ENCODE data around the gene DPEP1. TPM values are rescaled to one million over a fixed set of nuclear protein-coding genes. Genes with fewer than 3 reads are reported as not detected.

Gene DPEP1
- total and polyA plus RNA-seq, 2 experiments from 2014 or later, result 1.7 to 2.3 TPM

GRCh38 chr16:89637379-89637778, 23.9 kb downstream of the DPEP1 start (continued):
- no peak for TF ChIP-seq REST (IDR thresholded peaks at IDR 0.05; ENCODE audit: unreplicated experiment)

GRCh38 chr16:89638455-89638854, 25.0 kb downstream of the DPEP1 start:
- ATAC-seq, result no peak
- Histone ChIP-seq H3K79me2 (replicated peaks; ENCODE audit: insufficient read depth) (no peaks in the 10 kb centered on the region), H3K4me1 (ENCODE audit: insufficient read depth) (no peaks in the 10 kb centered on the region), H2AFZ (no peak overlapping the region), H4K20me1 (replicated peaks; ENCODE audit: insufficient read depth) (0 out of 2 replicates have a peak, but pooled peaks cover 3% of the 10 kb centered on the region), H3K9me2 (ENCODE audit: insufficient read depth) (no peaks in the 10 kb centered on the region), H3K4me3 (no peak overlapping the region), H3K36me3 (ENCODE audit: insufficient read depth) (no peaks in the 10 kb centered on the region), H3K4me2 (no peak overlapping the region), H3K27me3 (ENCODE audit: insufficient read depth) (no peaks in the 10 kb centered on the region), H3K27ac (ENCODE audit: low read depth) (no peak overlapping the region), H3F3A (replicated peaks; ENCODE audit: low read depth) (peaks cover 4% of the 10 kb centered on the region; the same call in 1 of the 2 replicates)
- Mint-ChIP-seq H3K36me3 (ENCODE audit: low read depth) (no peaks in the 10 kb centered on the region), H3K4me1 (peaks cover 6% of the 10 kb centered on the region; the same call in 2 of the 3 replicates), H3K4me3 (no peak overlapping the region), H3K27me3 (ENCODE audit: insufficient read depth, low read depth, poor library complexity) (peaks cover 17% of the 10 kb centered on the region), H3K27ac (no peak overlapping the region), H3K9me3 (no peaks in the 10 kb centered on the region)
- DNase-seq (ENCODE audit: low spot score), result no peak
- TF ChIP-seq CTCF (conservative IDR thresholded peaks at IDR 0.05; ENCODE audit: low read depth in 2 of 2), result no peak
- no peak for TF ChIP-seq POLR2AphosphoS5 (IDR thresholded peaks at IDR 0.05; ENCODE audit: low read depth)
- TF ChIP-seq EZH2 (IDR thresholded peaks at IDR 0.05; ENCODE audit: low read depth, unreplicated experiment), result no peak
- no peak for TF ChIP-seq STAT1 (IDR thresholded peaks at IDR 0.05; ENCODE audit: unreplicated experiment)
- TF ChIP-seq NANOG (IDR thresholded peaks at IDR 0.05; ENCODE audit: borderline replicate concordance), result no peak
- TF ChIP-seq ZNF331 (CRISPR knock-in tag; IDR thresholded peaks at IDR 0.05; ENCODE audit: low read depth), result no peak
- TF ChIP-seq ZNF462 (CRISPR knock-in tag; IDR thresholded peaks at IDR 0.05), result no peak
- TF ChIP-seq JUNB (IDR thresholded peaks at IDR 0.05; ENCODE audit: unreplicated experiment), result no peak
- TF ChIP-seq ZNF114 (CRISPR knock-in tag; IDR thresholded peaks at IDR 0.05), result no peak
- no peak for TF ChIP-seq REST (IDR thresholded peaks at IDR 0.05; ENCODE audit: unreplicated experiment)

All from GM23338 (cell line).